H9 (cell line): ENCODE measurements around the gene HCN2. TPM values are rescaled to one million over a fixed set of nuclear protein-coding genes. Genes with fewer than 3 reads are reported as not detected.

Experiments
- DNase-seq: peaks from one replicate; pipeline ENCODE4 v3.0.0-alpha.2; 2017
- H2AFZ ChIP-seq: one replicate; pipeline ENCODE4 v1.6.1; 2013; ENCODE audit warnings: mild to moderate bottlenecking, low read length, control low read depth, moderate library complexity
- H2AK5ac ChIP-seq: 2 replicates; pipeline ENCODE4 v1.6.1; 2013; ENCODE audit warnings: low read length, control low read depth, mixed read lengths; ENCODE audit not compliant: insufficient read length
- H2BK120ac ChIP-seq: one replicate; pipeline ENCODE4 v1.6.1; 2013; ENCODE audit warnings: low read depth, mild to moderate bottlenecking, low read length, control low read depth, inconsistent platforms; ENCODE audit not compliant: poor library complexity, severe bottlenecking
- H2BK12ac ChIP-seq: 2 replicates; pipeline ENCODE4 v1.6.1; 2013; ENCODE audit warnings: low read length, control low read depth, mixed read lengths, low read depth; ENCODE audit not compliant: insufficient read length
- H2BK15ac ChIP-seq: 2 replicates; pipeline ENCODE4 v1.6.1; 2013; ENCODE audit warnings: low read depth, low read length, control low read depth
- H2BK20ac ChIP-seq: one replicate; pipeline ENCODE4 v1.6.1; 2013; ENCODE audit warnings: low read depth, mild to moderate bottlenecking, low read length, control low read depth, inconsistent platforms; ENCODE audit not compliant: poor library complexity, severe bottlenecking
- H2BK5ac ChIP-seq: 2 replicates; pipeline ENCODE4 v1.6.1; 2013; ENCODE audit warnings: low read length, control low read depth, mixed read lengths; ENCODE audit not compliant: insufficient read length
- H3K14ac ChIP-seq: 2 replicates; pipeline ENCODE4 v1.6.1; 2013; ENCODE audit warnings: low read length, control low read depth; ENCODE audit not compliant: insufficient read depth
- H3K18ac ChIP-seq: 2 replicates; pipeline ENCODE4 v1.6.1; 2013; ENCODE audit warnings: low read depth, mild to moderate bottlenecking, mixed read lengths, low read length, control low read depth; ENCODE audit not compliant: insufficient read length
- H3K23ac ChIP-seq: 2 replicates; pipeline ENCODE4 v1.6.1; 2013; ENCODE audit warnings: low read length, control low read depth, mixed read lengths, low read depth; ENCODE audit not compliant: insufficient read length
- H3K23me2 ChIP-seq: 2 replicates; pipeline ENCODE4 v1.6.1; 2013; ENCODE audit warnings: low read depth, mild to moderate bottlenecking, mixed read lengths, low read length, control low read depth; ENCODE audit not compliant: insufficient read length, poor library complexity, severe bottlenecking
- H3K27ac ChIP-seq: 2 replicates; pipeline ENCODE4 v1.5.1; 2013; ENCODE audit warnings: low read length, control low read depth, mixed read lengths, low read depth; ENCODE audit not compliant: insufficient read length
- H3K27me3 ChIP-seq: 2 replicates; pipeline ENCODE4 v1.6.1; 2013; ENCODE audit warnings: low read length, control low read depth, inconsistent platforms; ENCODE audit not compliant: insufficient read depth
- H3K4ac ChIP-seq: 2 replicates; pipeline ENCODE4 v1.6.1; 2013; ENCODE audit warnings: low read depth, mild to moderate bottlenecking, control low read depth, inconsistent platforms, low read length, moderate library complexity
- H3K4me1 ChIP-seq: 2 replicates; pipeline ENCODE4 v1.6.1; 2013; ENCODE audit warnings: low read length, control low read depth, inconsistent platforms; ENCODE audit not compliant: insufficient read depth
- H3K4me2 ChIP-seq: 2 replicates; pipeline ENCODE4 v1.6.1; 2013; ENCODE audit warnings: low read length, control low read depth, mixed read lengths; ENCODE audit not compliant: insufficient read length, insufficient read depth
- H3K56ac ChIP-seq: 2 replicates; pipeline ENCODE4 v1.6.1; 2013; ENCODE audit warnings: low read depth, mild to moderate bottlenecking, mixed read lengths, low read length, control low read depth; ENCODE audit not compliant: insufficient read length
- H3K79me1 ChIP-seq: 2 replicates; pipeline ENCODE4 v1.6.1; 2013; ENCODE audit warnings: low read depth, mild to moderate bottlenecking, moderate library complexity, low read length, control low read depth, inconsistent platforms; ENCODE audit not compliant: insufficient read depth, poor library complexity, severe bottlenecking
- H3K79me2 ChIP-seq: 2 replicates; pipeline ENCODE4 v1.6.1; 2013; ENCODE audit warnings: low read length, control low read depth, inconsistent platforms; ENCODE audit not compliant: insufficient read depth
- H3K9ac ChIP-seq: 2 replicates; pipeline ENCODE4 v1.6.1; 2013; ENCODE audit warnings: low read length, control low read depth, mixed read lengths; ENCODE audit not compliant: insufficient read length; ENCODE audit errors: extremely low read depth
- H3K9me3 ChIP-seq: one replicate; pipeline ENCODE4 v1.6.1; 2013; ENCODE audit warnings: low read depth, low read length, inconsistent platforms; ENCODE audit not compliant: control insufficient read depth
- H3T11ph ChIP-seq: one replicate; pipeline ENCODE4 v1.6.1; 2013; ENCODE audit warnings: mild to moderate bottlenecking, low read length, control low read depth, inconsistent platforms
- H4K20me1 ChIP-seq: one replicate; pipeline ENCODE4 v1.6.1; 2013; ENCODE audit not compliant: control insufficient read depth, insufficient read length, insufficient read depth
- H4K5ac ChIP-seq: 2 replicates; pipeline ENCODE4 v1.6.1; 2013; ENCODE audit warnings: low read depth, mild to moderate bottlenecking, mixed read lengths, low read length, control low read depth; ENCODE audit not compliant: insufficient read length
- H4K8ac ChIP-seq: replicated peaks from 2 replicates; pipeline ENCODE4 v1.6.1; 2013; ENCODE audit warnings: low read length, control low read depth, mixed read lengths, low read depth; ENCODE audit not compliant: insufficient read length
- H4K91ac ChIP-seq: 2 replicates; pipeline ENCODE4 v1.6.1; 2013; ENCODE audit warnings: low read depth, mild to moderate bottlenecking, moderate library complexity, mixed read lengths, low read length, control low read depth; ENCODE audit not compliant: insufficient read length
- H3K27ac Mint-ChIP-seq, 3 experiments: 2 replicates in 2 of 3; 3 replicates in 1 of 3; pipeline ENCODE4 v1.8.0; 2020 to 2021; ENCODE audit warnings: mixed read lengths in 3 of 3, mild to moderate bottlenecking in 1 of 3, moderate library complexity in 1 of 3
- H3K27me3 Mint-ChIP-seq: 2 replicates; pipeline ENCODE4 v1.8.0; 2021; ENCODE audit warnings: low read depth, mild to moderate bottlenecking, moderate library complexity, mixed read lengths
- H3K36me3 Mint-ChIP-seq, 3 experiments: 2 replicates in 2 of 3; 3 replicates in 1 of 3; pipeline ENCODE4 v1.8.0; 2020 to 2021; ENCODE audit warnings: low read depth in 3 of 3, mixed read lengths in 3 of 3; ENCODE audit not compliant: insufficient read depth in 1 of 3
- H3K4me1 Mint-ChIP-seq, 2 experiments: 2 replicates each; pipeline ENCODE4 v1.8.0; 2020; ENCODE audit warnings: mixed read lengths in 2 of 2
- H3K4me3 Mint-ChIP-seq, 2 experiments: 2 replicates in 1 of 2; 3 replicates in 1 of 2; pipeline ENCODE4 v1.8.0; 2020 to 2021; ENCODE audit warnings: mild to moderate bottlenecking in 2 of 2, mixed read lengths in 2 of 2, moderate library complexity in 1 of 2
- H3K9me3 Mint-ChIP-seq, 2 experiments: 2 replicates in 1 of 2; 3 replicates in 1 of 2; pipeline ENCODE4 v1.8.0; 2020; ENCODE audit warnings: mild to moderate bottlenecking in 2 of 2, mixed read lengths in 2 of 2, moderate library complexity in 1 of 2
- CTCF ChIP-seq: fragments of 200-600 bp; sonication (generic); conservative IDR thresholded peaks from 3 replicates; pipeline ENCODE4 v1.8.0; 2021; ENCODE audit warnings: antibody characterized with exemption, mild to moderate bottlenecking
- WGBS: extraction: QIAGEN DNeasy Blood & Tissue Kit; methylation state at CpG from one replicate; pipeline ENCODE4 v1.1.7; 2013; ENCODE audit warnings: missing lambda C conversion rate, low lambda C conversion rate, mixed read lengths; ENCODE audit not compliant: insufficient read length; ENCODE audit errors: extremely low coverage; 5-methylcytosine and 5-hydroxymethylcytosine counted together
- total RNA-seq: library from RNA; stranded (reverse); gene quantifications from 2 replicates; pipeline ENCODE4 v1.2.1, GENCODE V29; 2021

The HCN2 gene
- total RNA-seq, 1 experiment from 2014 or later: 3.7 TPM

GRCh38 chr19:609004-609346 is 19.3 kb downstream of the HCN2 start:
- no peaks in the 10 kb centered on the region for H3K27me3 Mint-ChIP-seq
- Histone ChIP-seq H2BK15ac (no peak overlapping the region), H3K4me2 (no peak overlapping the region), H3K4me1 (no peaks in the 10 kb centered on the region), H2BK20ac (no peak overlapping the region), H3K56ac (no peak overlapping the region), H3T11ph (no peak overlapping the region), H2BK12ac (no peak overlapping the region), H3K79me2 (no peaks in the 10 kb centered on the region), H3K9me3 (no peaks in the 10 kb centered on the region), H3K23me2 (no peaks in the 10 kb centered on the region), H4K5ac (no peak overlapping the region), H3K27ac (no peak overlapping the region), H2AFZ (no peak overlapping the region), H3K27me3 (no peaks in the 10 kb centered on the region), H4K8ac (no peak overlapping the region), H2BK5ac (no peak overlapping the region), H3K9ac (no peak overlapping the region), H3K14ac (no peak overlapping the region), H2AK5ac (no peak overlapping the region), H3K23ac (no peak overlapping the region), H3K79me1 (no peaks in the 10 kb centered on the region), H4K91ac (no peak overlapping the region), H3K18ac (no peak overlapping the region), H2BK120ac (no peak overlapping the region), H4K20me1 (no peaks in the 10 kb centered on the region), H3K4ac (no peak overlapping the region)
- no peak overlapping the region for H3K4me3 Mint-ChIP-seq
- H3K27ac Mint-ChIP-seq: no peak overlapping the region
- H3K9me3 Mint-ChIP-seq: peaks cover 7 to 9% of the 10 kb centered on the region in 2 experiments; a peak in 3 of 5 replicates
- DNase-seq: no peak
- no peak for TF ChIP-seq CTCF
- H3K4me1 Mint-ChIP-seq: peaks cover 3 to 4% of the 10 kb centered on the region in 2 experiments; a peak in 1 of 4 replicates
- no CpG with 5 or more reads among the region's 22 CpGs for WGBS
- peaks cover 8 to 19% (median 13%) of the 10 kb centered on the region in 3 experiments for H3K36me3 Mint-ChIP-seq
